OCI-LY3 (cell line): ENCODE results near the gene ASAP2.

Source experiments
- CTCF ChIP-seq: fragments of 200-600, 300-600 bp; sonication (generic); IDR thresholded peaks from 2 replicates; pipeline ENCODE4 v1.5.1; 2014; ENCODE audit warnings: antibody characterized with exemption, low read length, low read depth
- EZH2phosphoT487 ChIP-seq: fragments of 200-600 bp; shearing (Covaris generic); IDR thresholded peaks from 2 replicates; pipeline ENCODE4 v1.6.1; 2018; ENCODE audit warnings: antibody characterized with exemption, mixed run types, low read depth

- TF ChIP-seq CTCF (no peak), EZH2phosphoT487 (no peak)
Measured at GRCh38 chr2:9279426-9279825, 72.8 kb downstream of the ASAP2 start.
